ELF-1 (cell line): ENCODE measurements around the gene PKHD1.
"Not testable (repeated sequence)": the region's sequence is repeated elsewhere in the genome, so short reads cannot be mapped to it uniquely, and the experiment has no call there.

Experiments used
- DNase-seq: peaks from one replicate; pipeline ENCODE4 v3.0.0-alpha.2; 2016; ENCODE audit warnings: low read depth, low spot score

The PKHD1 gene

DNA sequence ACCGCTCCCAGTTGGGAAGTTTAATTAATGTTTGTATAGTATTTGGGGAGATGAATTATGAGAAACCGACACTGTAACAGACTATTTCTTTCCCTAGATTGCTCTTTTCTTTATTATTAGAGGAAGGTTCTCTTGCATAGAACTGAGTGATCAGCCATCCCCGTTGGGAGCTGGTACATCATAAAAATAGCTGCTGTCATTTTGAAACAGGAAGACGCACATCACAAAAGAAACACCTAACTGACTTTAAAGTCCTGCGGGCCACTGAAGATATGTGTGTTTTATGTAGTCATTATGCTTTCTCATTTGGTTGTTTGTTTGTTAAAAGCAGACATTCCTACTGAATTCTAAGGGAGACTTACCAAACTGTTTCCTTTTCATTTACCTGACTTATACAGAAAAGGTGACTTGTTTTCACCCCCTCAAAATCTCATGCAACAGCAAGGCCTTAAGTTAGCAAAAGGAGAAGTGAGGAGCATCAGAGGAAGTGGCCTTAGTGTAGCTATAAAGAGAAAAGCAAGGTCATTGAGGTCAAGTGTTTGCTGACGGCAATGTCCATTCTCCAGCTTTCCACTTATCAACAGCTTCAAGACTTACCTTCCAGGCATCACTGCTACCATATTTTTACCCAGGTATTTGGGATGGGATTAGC is 91.0 kb downstream of the PKHD1 start:
- no peak for DNase-seq

DNA sequence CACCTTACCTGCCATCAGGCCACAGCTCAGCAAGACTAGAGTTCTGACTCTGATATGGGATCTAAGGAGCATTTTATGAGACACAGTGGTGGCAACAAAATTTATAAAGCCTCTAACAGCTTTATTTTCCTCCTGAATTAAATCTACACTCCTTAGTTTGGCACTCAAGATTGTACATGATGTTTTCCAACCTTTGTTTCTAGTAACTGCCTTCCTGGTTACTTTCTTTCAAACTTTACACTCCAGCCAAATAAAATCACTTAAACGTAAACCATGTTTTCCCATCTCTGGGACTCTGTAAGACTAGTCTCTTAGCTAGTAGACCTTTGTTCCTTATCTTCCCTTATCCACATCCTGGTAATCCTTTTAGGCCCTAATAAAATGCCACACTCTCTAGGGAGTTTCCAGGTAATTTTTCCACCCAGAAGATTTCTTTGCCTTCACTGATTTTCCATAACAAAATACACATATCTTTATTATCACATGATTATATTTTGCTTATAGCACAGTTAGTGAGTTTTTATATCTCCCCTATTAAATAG is 92.1 kb downstream of the PKHD1 start:
- no peak for DNase-seq

DNA sequence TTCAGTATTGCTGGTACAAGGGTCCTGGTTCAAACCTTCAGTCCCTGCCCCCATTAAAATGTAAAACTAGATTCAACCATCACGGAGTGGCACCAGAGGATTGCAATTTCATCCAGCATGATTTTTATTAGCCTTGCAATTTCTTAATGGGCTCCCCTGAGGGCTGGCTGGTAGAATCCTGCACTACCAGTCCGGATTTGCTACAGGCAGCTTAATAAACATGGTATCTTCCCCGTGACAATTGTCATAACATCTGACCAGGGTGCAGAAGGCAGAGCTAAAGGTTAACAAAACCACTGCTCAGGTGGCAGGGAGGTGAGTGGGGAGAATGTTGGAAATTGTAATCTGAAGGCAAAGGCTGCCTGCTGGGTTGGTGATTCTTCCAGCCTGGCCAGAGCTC is 94.5 kb downstream of the PKHD1 start:
- DNase-seq = no peak

DNA sequence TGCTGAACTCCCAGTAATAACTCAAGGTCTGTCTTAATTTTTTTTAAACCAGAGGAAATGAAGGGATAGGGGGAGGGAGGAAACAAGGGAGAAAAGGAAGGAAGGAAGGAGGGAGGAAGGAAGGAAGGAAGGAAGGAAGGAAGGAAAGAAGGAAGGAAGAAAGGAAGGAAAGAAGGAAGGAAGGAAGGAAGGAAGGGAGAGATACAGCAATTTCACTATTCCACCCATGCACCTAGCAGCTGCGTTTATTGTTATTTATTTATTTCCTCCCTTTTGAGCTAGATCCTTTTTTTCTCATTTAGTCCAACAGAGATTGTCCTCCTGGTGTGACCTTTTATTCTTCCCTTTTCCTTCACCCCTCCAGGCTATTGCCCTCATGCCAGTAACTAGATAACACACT is 97.6 kb downstream of the PKHD1 start:
- no peak for DNase-seq

DNA sequence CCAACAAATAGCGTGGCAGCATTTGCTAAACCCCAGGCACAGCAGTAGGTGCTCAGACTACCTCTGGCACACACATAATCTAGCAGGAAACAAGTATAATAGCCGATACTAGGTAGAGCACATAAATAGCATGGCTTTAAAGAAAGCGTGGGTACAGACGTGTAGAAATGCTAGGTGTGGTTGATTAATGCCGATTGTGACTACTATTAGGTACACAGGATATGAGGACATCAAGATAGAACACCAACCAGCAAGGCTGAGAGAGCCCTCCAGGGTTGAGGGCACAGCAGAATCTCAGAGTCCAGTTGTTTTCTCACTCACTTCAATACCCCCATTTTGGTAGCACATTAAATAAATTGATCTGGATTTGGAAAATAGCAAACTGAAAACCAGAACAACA is 100.5 kb downstream of the PKHD1 start:
- no peak for DNase-seq

DNA sequence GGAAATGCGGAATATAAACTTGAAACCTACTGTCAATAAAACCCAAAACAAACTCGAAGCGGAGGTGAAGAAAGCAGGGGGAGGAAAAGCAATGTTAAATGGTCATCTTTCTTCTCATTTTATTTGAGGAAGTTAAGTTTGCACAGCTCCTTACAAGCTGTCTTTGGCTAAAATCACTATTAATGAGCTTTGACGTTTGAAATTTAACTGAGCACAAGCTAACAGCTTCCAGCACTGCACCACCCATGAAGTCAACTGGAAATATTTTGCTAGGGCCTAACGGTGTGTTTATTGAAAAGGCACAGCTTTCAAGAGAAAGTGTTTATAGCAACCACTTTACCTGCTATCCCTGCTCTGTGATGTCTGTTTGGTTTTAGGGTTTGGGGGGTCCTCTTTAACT is 103.8 kb downstream of the PKHD1 start:
- peak; percentile 9 for DNase-seq

DNA sequence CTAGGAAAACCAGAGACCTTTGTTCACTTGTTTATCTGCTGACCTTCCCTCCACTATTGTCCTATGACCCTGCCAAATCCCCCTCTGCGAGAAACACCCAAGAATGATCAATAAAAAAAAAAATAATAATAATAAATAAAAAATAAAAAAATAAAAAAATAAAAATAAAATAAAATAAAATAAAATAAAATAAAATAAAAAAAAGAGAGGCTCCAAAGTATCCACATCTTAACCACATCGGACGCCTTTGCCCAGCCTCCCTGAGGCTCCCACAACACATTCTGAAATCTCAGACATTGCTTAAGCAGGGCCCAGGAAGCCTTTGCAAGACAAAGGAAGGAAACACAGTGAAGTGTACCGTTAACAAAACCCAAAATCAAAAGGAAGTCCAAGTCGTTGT is 104.7 kb downstream of the PKHD1 start:
- peak; percentile 39 for DNase-seq

DNA sequence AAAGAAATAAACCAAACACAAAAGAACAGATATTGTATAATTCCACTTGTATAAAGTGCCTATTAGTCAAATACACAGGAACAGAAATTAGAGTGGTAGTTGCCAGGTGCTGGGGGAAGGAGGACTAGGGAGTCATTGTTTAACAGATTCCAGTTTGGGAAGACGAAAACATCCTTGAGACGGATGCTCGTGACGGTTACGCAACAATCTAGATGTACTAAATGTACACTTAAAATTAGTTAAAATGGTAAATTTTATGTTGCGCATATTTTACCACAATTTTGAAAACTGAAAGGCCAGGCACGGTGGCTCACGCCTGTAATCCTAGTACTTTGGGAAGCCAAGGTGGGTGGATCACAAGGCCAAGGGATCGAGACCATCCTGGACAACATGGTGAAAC is 111.0 kb downstream of the PKHD1 start:
- DNase-seq = no peak

DNA sequence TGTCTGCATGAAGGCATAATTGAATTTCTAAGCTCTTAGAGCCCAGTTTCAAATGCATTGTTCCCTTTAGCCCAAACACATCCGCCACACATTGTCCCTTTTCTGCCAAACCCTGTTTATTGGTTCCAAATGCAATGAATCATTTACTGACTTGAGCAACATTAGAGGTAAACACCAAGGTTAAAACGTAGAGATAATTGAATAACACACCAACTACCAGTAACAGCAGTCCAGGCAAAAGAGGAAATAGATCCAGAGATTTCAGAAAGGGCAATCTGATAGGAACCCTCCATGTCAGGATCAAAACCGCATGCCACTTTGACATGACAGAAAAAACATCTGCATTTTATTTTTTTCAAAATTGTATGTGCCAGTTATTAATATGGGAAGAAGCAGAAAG is 114.8 kb downstream of the PKHD1 start:
- no peak for DNase-seq

DNA sequence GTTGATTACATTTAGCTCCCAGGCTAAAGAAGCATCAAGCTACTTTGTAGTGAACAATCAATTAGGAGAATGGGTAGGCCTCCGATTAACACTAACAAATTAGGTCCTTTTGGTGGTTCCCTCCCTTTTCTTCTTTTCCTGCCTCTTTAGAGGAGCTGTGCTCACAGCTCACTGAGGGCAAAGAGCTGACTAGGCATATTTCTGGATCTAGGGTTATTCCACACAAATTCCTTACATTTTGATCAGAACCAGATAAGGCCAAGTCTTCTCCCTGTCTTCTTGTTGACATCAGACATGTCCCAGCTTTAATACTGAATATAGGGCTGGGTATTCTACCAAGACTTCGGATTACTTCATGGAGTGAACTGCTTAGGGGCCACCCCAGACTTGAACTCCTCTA is 119.1 kb downstream of the PKHD1 start:
- no peak for DNase-seq

DNA sequence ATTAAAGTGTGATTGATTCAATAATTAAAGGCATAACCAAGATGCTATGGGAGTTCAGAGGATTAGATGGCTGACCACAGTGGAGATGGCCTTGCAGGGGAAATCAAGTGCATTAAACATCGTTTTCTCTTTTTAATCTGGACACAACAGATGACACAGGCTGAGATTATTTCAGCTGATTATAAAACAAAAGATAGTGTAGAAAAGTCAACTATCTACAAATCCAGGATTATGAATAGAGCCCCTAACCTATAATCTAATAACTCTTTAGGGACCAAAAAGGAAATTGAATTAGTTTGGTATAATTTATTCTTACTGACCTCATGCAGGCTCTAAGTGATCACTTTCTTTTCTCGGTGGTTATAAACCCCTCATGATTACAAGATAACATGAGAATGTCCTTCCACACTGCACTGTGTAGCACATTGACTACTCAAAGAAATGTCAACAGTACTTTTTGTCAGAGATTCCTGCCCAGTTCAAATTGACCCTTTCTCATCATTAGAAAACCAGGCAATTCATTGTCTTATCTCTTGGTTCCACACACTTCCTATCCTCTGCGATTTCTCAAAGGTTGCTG is 122.1 kb downstream of the PKHD1 start:
- DNase-seq = no peak

DNA sequence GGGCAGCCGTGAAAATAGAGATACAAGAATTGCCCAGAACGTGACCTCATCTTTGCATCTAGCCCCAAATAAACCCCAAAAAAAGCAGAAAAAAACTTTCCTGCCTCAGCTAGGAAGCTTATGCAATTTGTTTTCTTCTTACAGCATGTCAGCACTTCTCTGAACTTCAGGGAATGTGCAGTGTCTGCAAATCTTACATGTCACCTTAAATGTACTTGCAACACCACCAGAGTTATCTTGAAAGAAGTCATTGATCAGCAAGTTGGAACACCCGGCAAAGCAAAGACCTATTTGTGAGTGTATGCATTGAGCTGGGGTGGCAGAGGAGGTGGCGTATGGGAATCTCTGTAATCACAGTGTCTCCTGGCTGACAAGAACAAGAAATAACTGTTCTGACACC is 123.4 kb downstream of the PKHD1 start:
- DNase-seq = no peak

DNA sequence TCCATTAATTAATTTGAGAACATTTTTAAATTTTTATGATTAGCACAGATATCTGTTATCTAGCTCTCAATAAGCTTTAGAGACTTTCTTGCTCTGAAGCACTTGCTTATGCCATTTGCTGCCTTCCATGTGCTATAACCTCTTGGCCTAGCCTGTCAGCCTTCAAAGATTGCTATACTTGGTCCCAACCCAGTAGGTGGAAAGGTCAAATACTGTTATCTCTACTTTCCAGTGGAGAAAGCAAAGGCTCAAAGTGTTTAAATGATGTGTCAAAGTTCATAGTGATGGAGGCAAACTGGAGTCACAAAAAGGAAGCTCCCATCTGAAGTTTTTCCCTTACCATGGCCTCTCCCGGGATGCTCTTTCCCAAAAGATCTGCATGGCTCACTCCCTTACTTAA is 125.1 kb downstream of the PKHD1 start:
- DNase-seq = no peak

DNA sequence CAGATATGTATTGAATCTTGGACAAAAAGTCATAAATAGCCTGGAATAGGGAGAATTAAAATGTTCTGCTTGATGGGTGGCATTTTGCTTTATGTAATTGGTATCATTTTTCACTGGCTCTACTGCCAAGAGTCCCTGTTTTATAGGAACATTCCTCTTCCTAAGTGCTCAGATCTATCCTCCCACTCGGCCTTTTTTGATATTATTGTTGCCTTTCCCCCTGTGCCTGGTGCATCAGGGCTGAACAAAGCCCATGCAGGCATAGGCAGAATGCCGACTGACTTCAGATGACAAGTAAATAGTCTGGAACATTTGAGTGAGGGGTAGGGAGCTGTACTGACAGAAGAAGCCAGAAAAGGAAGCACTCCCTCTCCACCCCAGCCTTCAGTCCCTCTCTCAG is 127.0 kb downstream of the PKHD1 start:
- no peak for DNase-seq

DNA sequence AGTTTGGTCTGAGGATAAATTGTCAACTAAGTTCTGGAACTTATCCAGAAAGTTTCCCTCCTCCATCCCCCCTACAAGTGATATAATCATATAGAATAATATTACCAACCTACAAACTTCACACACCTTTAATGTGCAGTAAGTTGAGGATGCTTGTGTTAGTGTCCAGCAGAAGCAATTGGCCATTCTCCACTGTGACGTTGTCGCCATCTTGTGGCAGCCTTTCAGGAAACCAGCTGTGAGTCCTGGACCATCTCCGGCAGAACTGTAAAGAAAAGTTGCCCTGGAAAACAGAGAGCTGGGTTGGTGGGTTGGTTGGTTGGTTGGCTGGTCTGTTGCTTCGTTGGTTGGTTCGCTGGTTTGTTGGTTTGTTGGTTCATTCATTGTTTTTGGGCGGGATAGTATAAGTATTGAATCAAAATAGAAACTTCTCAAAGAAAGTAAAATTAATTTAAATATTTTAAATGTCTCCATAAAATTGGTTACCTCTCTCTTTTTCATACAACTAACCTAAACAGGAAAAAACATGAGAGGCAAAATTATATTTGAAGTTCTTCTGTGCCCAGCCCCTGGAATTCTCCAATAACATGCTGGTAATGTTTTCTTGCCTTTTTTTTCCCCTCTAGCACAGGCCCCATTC is 127.5 kb downstream of the PKHD1 start:
- DNase-seq = peak; percentile 85

DNA sequence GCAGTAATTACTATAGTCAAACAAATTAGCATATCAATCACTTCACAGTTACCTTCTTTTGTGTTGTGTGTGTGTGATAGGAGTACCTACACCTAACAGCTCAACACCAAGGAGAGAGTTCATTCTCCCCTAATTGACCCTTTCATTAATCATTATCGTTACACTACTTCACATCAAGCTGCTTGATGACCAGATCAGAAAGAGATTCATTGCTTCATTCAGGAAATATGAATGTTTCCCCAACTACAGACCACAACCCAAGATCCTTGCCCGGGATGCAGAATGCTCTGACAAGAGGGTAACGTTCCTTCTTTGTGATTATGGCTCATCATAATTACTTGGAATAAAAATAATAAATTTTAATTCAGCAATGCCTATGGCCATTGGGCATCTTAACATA is 132.7 kb downstream of the PKHD1 start:
- no peak for DNase-seq

DNA sequence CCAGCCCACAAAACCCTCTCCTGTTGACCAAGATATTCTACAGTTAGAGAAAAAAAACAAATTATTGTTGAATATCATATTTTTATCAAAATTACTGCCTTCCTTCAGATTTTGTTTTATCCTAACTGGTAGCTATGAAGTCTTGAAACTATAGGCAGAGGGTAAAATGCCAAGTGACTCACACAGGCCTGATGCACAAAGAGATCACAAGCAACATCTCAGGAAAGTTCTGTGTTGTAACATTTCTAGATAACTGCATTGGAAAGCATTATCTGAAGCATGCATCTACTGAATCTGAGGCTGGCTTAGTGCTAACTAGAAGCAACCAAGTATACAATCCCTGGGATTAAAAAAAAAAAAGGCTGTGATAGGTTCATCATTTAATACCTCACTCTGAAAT is 134.2 kb downstream of the PKHD1 start:
- no peak for DNase-seq

DNA sequence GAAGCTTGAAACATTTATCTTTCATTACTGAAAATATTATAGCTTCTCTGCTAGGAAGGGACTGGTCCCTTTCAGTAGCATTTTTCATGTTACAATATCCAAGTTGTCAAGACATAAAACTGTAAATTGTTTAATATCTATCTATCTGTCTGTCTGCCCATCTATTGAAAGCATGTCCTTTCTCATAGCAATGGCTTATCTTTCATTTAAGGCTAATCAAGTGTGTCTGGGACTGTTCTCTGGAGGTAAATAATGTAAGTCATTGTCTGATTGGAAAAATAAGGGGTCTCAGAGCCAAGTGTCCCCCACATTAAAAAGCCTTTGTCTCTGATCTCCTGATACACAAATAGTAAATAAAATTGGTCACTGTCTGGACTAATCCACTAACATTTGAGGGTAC is 135.5 kb downstream of the PKHD1 start:
- DNase-seq = no peak

DNA sequence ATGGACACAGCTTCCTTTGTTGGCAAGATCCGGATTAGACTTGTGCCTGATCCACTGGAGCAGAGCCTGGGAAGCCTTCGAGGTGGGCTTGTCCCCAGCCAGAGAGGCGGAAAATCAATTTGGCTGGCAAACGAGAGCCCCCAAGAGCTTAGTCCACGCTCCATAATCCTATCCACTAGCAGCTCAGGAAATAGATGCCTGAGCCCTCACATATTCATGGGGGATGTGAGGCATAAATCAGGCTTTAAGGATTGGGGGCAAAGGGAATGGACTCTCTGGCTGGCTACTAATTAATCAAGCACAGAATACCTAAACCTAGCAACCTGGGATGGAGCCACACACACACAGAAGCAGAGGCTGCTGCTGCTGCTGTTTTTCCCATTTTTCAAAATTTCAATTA is 137.9 kb downstream of the PKHD1 start:
- DNase-seq = no peak

DNA sequence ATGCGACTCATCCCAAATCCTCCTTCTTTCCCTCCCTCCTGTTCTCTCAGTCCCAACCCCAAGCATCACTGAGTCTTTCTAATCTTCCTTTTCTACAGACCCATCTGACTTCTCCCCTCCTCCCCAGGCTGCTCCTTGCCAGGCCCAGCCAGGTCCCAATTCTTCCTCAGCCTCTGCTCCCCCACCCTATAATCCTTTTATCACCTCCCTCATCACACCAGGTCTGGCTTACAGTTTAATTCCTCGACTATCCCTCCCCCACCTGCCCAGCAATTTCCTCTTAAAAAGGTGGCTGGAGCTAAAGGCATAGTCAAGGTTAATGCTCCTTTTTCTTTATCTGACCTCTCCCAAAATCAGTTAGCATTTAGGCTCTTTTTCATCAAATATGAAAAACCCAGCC is 147.7 kb downstream of the PKHD1 start:
- not testable (repeated sequence) for DNase-seq

DNA sequence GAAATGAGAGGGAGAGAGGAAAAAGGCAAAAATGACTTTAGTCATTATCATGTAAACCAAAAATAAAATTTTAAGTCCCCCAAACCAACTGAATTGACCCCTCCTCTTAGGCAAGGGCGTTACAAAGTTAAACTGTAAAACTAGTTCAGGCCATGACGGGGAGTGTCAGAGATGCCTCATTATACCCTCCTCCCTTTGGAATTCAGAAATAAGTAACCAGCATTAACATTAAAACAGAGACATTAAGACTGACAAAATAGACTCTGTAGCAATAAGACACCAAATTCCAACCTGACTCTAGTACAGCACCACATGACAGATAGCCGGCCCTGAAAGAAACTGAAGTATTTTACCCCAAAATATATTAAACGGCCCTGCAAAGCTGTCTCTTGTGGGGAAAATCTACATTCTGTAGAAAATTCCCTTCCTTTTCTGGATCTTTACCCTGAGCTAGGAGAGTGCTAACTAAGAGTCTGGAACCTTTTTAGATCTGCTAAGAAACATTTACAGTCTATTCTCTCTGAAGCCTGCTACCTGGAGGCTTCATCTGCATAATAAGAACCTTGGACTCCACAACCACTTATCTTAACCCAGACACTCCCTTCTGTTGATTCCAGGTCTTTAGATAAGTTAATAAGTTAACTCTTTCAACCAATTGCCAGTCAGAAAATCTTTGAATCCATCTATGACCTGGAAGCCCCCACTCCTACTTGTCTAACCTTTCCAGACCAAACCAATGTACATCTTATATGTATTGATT is 150.7 kb downstream of the PKHD1 start:
- DNase-seq = peak; percentile 5

DNA sequence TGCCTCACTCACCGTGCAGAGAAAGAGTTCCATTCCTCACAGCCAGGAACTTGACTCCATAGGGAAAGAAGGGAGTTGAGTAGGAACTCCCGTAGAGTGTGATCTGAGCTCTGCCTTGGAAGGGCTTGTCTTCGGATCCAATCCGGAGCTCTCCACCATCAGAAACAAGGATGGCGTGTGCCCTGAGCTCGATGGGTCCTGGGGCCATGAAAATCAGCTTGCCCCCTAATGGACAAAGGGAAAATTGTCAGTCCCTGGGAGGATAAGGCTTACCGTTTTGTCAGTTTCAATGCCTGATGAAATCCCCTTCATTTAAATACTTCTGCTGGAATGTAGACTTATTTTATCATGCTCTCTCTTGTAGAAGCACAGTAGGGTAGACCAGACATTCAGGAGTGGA is 153.3 kb downstream of the PKHD1 start:
- DNase-seq = peak; percentile 64
